GM12875 (cell line): Measurements from ENCODE around the gene CHMP6.
"Not testable (repeated sequence)": the region's sequence is repeated elsewhere in the genome, so short reads cannot be mapped to it uniquely, and the experiment has no call there.

ENCODE experiments used
- H3K4me3 ChIP-seq: one replicate; pipeline ENCODE4 v1.5.1; 2011; ENCODE audit warnings: low read depth, low read length, control low read depth
- TF ChIP-seq, protein P1 (sequence below): IDR thresholded peaks from 2 replicates; pipeline ENCODE4 v1.5.1; 2011; ENCODE audit warnings: low read depth, mild to moderate bottlenecking, control low read depth, inconsistent platforms, low read length, moderate library complexity, borderline replicate concordance; ENCODE audit not compliant: insufficient read depth

CHMP6 gene

GRCh38 chr17:81025741-81026129 lies 34.1 kb downstream of the CHMP6 start:
- TF ChIP-seq, protein P1, sequence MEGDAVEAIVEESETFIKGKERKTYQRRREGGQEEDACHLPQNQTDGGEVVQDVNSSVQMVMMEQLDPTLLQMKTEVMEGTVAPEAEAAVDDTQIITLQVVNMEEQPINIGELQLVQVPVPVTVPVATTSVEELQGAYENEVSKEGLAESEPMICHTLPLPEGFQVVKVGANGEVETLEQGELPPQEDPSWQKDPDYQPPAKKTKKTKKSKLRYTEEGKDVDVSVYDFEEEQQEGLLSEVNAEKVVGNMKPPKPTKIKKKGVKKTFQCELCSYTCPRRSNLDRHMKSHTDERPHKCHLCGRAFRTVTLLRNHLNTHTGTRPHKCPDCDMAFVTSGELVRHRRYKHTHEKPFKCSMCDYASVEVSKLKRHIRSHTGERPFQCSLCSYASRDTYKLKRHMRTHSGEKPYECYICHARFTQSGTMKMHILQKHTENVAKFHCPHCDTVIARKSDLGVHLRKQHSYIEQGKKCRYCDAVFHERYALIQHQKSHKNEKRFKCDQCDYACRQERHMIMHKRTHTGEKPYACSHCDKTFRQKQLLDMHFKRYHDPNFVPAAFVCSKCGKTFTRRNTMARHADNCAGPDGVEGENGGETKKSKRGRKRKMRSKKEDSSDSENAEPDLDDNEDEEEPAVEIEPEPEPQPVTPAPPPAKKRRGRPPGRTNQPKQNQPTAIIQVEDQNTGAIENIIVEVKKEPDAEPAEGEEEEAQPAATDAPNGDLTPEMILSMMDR = no peak
- no peak overlapping the region for H3K4me3 ChIP-seq

GRCh38 chr17:81026266-81027036 lies 34.8 kb downstream of the CHMP6 start:
- TF ChIP-seq, protein P1 = no peak
- no peak overlapping the region for H3K4me3 ChIP-seq

DNA sequence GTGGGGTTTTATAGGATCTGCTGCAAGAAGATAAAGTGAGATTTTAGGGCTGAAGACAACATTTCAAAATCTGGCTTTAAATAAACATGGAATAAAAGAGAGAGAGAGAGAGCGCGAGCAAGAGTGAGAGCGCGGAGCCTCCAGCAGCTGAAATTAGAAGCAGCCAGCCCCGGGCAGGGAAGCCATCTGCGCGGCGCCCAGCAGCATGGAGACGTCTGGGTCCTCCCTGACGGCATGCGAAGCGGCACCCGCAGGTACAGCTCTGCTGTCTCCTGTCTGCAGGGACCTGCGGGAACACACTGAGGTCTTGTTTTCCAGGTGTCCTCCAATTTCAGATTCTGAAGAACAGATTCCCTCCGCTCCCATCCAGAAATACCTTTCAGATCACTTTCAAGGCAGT lies 35.4 kb downstream of the CHMP6 start:
- no peak overlapping the region for H3K4me3 ChIP-seq
- TF ChIP-seq, protein P1 = no peak

- H3K4me3 ChIP-seq = no peak overlapping the region
- TF ChIP-seq, protein P1 = no peak
Observed at GRCh38 chr17:81027591-81028505, 36.2 kb downstream of the CHMP6 start.

DNA sequence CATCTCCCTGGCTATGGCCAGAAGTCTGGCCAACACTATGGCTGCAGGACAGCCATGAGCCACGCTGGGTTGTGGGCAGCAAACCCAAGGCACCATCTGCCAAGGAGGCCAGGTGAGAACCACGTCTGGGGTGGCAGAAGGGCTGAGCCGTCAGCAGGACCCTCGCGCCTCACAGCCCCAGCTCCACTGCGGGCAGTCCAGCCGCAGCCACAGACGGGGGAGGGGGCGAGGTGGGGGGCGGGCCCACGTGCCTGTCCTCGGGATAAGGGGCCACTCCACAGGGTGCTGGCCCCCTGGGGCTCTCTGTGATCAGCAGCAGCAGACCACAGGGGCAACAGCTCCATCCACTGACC lies 36.8 kb downstream of the CHMP6 start:
- TF ChIP-seq, protein P1 = no peak
- no peak overlapping the region for H3K4me3 ChIP-seq

GRCh38 chr17:81029859-81030258 lies 38.2 kb downstream of the CHMP6 start:
- TF ChIP-seq, protein P1 = no peak
- H3K4me3 ChIP-seq = no peak overlapping the region

DNA sequence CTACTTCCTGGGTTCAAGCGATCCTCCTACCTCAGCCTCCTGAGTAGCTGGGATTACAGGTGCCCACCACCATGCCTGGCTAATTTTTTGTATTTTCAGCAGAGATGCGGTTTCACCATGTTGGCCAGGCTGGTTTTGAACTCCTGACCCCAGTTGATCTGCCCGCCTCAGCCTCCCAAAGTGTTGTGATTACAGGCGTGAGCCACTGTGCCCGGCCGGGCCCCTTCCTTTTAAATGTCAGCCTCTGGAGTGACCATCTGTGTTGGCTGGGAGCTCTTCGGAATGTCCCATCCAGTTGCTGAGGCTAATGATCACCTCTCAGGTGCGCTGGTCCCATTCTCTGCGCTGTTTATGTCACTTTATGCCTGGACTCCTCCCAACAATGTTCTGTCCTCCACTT lies 38.7 kb downstream of the CHMP6 start:
- H3K4me3 ChIP-seq = not testable (repeated sequence)
